ENCODE results near the gene TPH2.

Gene TPH2

DNA sequence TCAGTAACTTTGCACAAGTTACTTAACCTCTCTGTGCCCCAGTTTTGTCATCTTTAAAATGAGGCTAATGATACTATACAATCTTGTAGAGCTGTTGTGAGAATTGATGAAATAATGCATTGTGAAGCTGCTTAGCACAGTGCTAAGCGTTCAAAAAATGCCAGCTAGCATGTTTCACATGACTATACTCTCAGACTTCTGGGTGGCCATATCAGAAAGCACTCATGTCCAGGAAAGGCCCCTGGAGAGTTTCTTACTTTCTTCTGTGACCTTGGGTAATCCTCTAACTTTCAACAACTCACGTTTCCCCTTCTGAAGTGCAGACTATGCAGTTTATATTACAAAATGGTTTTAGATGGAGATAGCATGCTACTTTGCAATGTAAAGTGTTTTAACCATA is 68.1 kb downstream of the TPH2 start:
- H3K4me3 ChIP-seq (ENCODE audit: low read depth, low read length) = no peak overlapping the region
- no peak for DNase-seq (ENCODE audit: low read depth)
- TF ChIP-seq MYC (IDR thresholded peaks at IDR 0.05; ENCODE audit: low read depth, low read length) (no peak), POLR2A (IDR thresholded peaks at IDR 0.05; ENCODE audit: extremely low read depth, insufficient read length) (no peak)
- TF ChIP-seq, protein P1, sequence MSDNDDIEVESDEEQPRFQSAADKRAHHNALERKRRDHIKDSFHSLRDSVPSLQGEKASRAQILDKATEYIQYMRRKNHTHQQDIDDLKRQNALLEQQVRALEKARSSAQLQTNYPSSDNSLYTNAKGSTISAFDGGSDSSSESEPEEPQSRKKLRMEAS (IDR thresholded peaks at IDR 0.05; ENCODE audit: low read depth, low read length) = no peak
- TF ChIP-seq, protein P2, sequence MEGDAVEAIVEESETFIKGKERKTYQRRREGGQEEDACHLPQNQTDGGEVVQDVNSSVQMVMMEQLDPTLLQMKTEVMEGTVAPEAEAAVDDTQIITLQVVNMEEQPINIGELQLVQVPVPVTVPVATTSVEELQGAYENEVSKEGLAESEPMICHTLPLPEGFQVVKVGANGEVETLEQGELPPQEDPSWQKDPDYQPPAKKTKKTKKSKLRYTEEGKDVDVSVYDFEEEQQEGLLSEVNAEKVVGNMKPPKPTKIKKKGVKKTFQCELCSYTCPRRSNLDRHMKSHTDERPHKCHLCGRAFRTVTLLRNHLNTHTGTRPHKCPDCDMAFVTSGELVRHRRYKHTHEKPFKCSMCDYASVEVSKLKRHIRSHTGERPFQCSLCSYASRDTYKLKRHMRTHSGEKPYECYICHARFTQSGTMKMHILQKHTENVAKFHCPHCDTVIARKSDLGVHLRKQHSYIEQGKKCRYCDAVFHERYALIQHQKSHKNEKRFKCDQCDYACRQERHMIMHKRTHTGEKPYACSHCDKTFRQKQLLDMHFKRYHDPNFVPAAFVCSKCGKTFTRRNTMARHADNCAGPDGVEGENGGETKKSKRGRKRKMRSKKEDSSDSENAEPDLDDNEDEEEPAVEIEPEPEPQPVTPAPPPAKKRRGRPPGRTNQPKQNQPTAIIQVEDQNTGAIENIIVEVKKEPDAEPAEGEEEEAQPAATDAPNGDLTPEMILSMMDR (IDR thresholded peaks at IDR 0.05; ENCODE audit: low read depth, low read length) = no peak

DNA sequence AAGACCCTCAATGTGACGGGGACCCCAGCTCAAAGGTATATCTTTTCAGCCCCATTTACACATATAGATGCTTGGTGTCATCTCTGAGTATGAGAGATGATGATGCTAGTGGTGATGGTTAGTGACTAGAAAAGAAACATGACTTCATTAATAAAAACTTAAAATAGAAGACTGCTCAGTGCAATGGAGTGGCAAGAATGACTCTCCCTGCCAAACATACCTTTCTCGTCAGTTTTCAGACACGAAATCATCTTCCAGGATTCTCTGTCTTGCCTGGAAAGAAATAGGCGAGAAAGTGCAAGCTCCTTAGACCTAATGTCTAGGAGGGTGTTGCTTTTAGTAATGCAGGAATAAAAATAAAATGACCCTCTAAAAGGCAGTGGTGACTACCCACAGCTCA is 71.7 kb downstream of the TPH2 start:
- no peak overlapping the region for H3K4me3 ChIP-seq (ENCODE audit: low read depth, low read length)
- no peak for DNase-seq (ENCODE audit: low read depth)
- TF ChIP-seq MYC (IDR thresholded peaks at IDR 0.05; ENCODE audit: low read depth, low read length) (no peak), POLR2A (IDR thresholded peaks at IDR 0.05; ENCODE audit: extremely low read depth, insufficient read length) (no peak)
- TF ChIP-seq, protein P1 (IDR thresholded peaks at IDR 0.05; ENCODE audit: low read depth, low read length) = no peak
- TF ChIP-seq, protein P2 (IDR thresholded peaks at IDR 0.05; ENCODE audit: low read depth, low read length) = no peak

DNA sequence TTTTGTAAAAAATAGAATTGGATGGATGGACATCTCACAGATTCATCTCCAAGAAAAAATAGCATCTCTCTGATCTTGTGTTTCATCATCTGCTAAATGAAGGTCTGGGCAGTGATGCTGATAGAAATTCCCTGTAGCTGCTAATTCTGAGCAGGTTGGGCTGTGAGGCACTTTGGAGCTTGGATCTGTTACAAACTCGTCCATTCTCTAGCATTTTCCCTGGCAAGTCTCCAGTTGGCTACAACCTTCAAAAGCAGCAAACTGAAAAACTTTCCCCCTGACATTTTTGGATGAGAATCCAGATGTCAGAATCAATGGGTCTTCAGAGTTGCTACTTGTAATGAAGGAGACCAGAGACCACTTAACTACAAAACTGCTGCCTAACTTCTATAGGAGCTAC is 72.7 kb downstream of the TPH2 start:
- no peak for DNase-seq (ENCODE audit: low read depth)
- TF ChIP-seq POLR2A (IDR thresholded peaks at IDR 0.05; ENCODE audit: extremely low read depth, insufficient read length) = no peak
- TF ChIP-seq, protein P1 (IDR thresholded peaks at IDR 0.05; ENCODE audit: low read depth, low read length) = no peak
- TF ChIP-seq MYC (IDR thresholded peaks at IDR 0.05; ENCODE audit: low read depth, low read length) = no peak
- TF ChIP-seq, protein P2 (IDR thresholded peaks at IDR 0.05; ENCODE audit: low read depth, low read length) = no peak
- H3K4me3 ChIP-seq (ENCODE audit: low read depth, low read length) = no peak overlapping the region

DNA sequence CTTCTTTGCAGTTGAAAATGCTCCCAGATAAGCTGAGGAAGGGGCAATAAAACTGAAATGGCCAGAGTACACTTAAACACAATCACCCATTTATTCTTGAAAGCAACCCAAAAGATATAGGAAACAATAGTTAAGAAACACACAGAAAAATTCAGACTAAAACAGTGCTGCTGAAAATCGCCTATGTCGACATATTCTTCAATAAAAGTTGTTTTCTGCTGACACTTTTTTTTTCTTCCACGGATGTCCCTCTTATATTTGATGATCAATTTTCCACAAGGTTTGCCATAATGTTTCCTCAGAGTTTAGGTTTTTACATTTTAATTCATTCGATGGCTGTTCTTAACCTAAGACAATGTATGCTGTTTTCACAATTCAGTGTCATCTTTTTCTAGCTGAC is 74.2 kb downstream of the TPH2 start:
- no peak overlapping the region for H3K4me3 ChIP-seq (ENCODE audit: low read depth, low read length)
- TF ChIP-seq MYC (IDR thresholded peaks at IDR 0.05; ENCODE audit: low read depth, low read length) (no peak), POLR2A (IDR thresholded peaks at IDR 0.05; ENCODE audit: extremely low read depth, insufficient read length) (no peak)
- TF ChIP-seq, protein P2 (IDR thresholded peaks at IDR 0.05; ENCODE audit: low read depth, low read length) = no peak
- TF ChIP-seq, protein P1 (IDR thresholded peaks at IDR 0.05; ENCODE audit: low read depth, low read length) = no peak
- no peak for DNase-seq (ENCODE audit: low read depth)

DNA sequence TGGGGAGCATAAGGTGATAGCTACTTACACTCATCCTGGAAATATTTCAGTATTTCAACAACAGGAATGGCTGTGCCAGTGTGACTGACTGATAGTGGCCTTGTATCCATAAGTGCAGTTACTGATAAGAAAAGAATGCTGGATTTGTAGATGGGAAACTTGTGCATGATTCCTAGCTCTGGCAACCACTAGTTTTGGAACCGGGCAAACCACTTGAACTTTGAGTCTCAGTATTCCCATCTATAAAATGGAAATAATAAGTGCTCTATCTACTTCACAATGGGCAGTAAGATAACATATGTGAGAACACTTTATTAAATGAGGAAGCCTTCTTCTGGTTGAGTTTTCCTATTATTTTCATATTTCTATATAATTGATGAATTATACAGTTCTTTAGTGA is 77.2 kb downstream of the TPH2 start:
- TF ChIP-seq, protein P1 (IDR thresholded peaks at IDR 0.05; ENCODE audit: low read depth, low read length) = no peak
- no peak overlapping the region for H3K4me3 ChIP-seq (ENCODE audit: low read depth, low read length)
- DNase-seq (ENCODE audit: low read depth) = no peak

DNA sequence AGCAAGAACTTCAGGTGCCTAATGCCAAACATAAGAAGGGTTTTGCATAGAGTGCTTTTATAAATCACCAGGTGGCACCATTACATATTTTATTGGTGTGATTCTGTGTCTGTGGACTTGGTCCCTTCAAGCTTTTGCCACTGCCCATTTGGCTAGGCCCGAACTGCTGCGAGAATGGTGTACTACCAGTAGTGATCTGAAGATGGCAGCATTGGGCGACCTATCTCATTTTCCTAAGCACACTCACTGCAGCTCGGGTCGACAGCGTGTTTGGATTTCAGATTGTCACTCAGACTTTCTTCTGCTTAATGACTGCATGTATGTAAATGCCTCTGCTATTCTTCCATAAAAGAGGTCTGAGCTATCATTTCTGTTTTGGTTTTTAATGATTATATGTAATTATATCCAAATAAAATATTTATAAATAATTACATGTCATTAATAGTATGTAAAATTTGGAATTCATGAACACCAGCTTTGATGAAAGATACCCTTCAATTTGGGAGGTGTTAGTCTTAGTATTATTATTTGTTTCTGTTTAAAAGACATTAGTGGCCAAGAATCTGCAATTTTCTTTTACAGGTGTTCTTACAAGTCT is 78.5 kb downstream of the TPH2 start:
- no peak for TF ChIP-seq MYC (IDR thresholded peaks at IDR 0.05; ENCODE audit: low read depth, low read length)
- TF ChIP-seq, protein P2 (IDR thresholded peaks at IDR 0.05; ENCODE audit: low read depth, low read length) = peak; percentile 60
- no peak overlapping the region for H3K4me3 ChIP-seq (ENCODE audit: low read depth, low read length)
- peak; percentile 75 for DNase-seq (ENCODE audit: low read depth)

Measured in NB4 (cell line).